ENCODE results near the gene FAM9B.

DNA sequence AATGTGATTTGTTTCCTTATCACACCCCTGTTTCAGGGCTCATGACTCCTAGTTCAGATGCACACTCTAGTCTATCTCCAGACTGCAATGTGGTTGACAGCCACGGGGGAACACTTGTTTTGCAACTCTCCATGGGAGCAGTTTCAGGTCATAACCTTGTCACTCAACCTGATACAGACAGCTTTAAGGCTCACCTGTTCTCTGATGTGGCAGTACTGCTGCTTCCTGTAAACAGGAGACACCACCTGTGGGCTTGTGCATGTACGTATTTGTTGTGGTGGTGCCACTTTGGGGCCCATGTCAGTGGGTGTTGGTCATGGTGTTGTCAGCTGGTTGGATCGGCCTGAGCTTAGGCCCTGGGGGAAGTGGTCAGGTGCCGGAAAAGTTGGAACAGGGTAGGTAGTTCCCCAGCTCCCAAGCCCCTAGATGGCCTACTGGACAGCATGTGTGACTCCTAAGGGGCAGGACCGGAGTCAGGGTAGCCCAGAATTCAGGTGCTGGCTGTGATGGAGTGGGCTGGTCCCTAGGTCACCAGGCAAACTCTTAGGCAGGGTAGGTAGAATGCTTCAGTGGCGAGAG lies 46.2 kb downstream of the FAM9B start:
- TF ChIP-seq, protein P1, sequence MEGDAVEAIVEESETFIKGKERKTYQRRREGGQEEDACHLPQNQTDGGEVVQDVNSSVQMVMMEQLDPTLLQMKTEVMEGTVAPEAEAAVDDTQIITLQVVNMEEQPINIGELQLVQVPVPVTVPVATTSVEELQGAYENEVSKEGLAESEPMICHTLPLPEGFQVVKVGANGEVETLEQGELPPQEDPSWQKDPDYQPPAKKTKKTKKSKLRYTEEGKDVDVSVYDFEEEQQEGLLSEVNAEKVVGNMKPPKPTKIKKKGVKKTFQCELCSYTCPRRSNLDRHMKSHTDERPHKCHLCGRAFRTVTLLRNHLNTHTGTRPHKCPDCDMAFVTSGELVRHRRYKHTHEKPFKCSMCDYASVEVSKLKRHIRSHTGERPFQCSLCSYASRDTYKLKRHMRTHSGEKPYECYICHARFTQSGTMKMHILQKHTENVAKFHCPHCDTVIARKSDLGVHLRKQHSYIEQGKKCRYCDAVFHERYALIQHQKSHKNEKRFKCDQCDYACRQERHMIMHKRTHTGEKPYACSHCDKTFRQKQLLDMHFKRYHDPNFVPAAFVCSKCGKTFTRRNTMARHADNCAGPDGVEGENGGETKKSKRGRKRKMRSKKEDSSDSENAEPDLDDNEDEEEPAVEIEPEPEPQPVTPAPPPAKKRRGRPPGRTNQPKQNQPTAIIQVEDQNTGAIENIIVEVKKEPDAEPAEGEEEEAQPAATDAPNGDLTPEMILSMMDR (conservative IDR thresholded peaks at IDR 0.05; ENCODE audit: low read depth, low read length): no peak
- TF ChIP-seq EZH2 (IDR thresholded peaks at IDR 0.05; ENCODE audit: borderline replicate concordance, low read depth, low read length, poor library complexity, severe bottlenecking): no peak

Data from A673 (cell line).